Measurements from ENCODE around the gene NOL6. TPM values are rescaled to one million over a fixed set of nuclear protein-coding genes. Genes with fewer than 3 reads are reported as not detected.

NOL6 gene
- total RNA-seq, 4 donors from 2014 or later: 18.1 to 36.3 (median 29.1) TPM

GRCh38 chr9:33472881-33473615 lies 676 bp downstream of the NOL6 start:
- Histone ChIP-seq H3K27ac (peak overlapping the region; percentile 80 to 86 (median 80)), H3K4me1 (peaks cover 11 to 12% of the 10 kb centered on the region in 2 donors), H3K36me3 (peaks cover 0 to 43% of the 10 kb centered on the region in 2 donors), H3K27me3 (no peaks in the 10 kb centered on the region), H3K4me3 (peak overlapping the region; percentile 66 to 100 (median 84)), H3K9me3 (no peaks in the 10 kb centered on the region)
- in situ Hi-C loops (cut with MboI; ENCODE audit: low sequenced_read_pairs in 4 of 4) (loop anchor here in 2 of 4 donors (10.0 to 25.0 kb wide), 2 partner anchors 178 to 186 kb away; partner anchors contain the start of gene NFX1 (in 2 of the 2)), intact Hi-C loops (cut with DNase I; ENCODE audit: low total_unique reads) (no loop called here)
- no peak for ATAC-seq
- no peak for DNase-seq
- TF ChIP-seq CTCF (IDR thresholded peaks at IDR 0.05 in 4 of 5, conservative IDR thresholded peaks at IDR 0.05 in 1 of 5) (no peak), POLR2A (IDR thresholded peaks at IDR 0.05) (no peak)

- Histone ChIP-seq H3K27ac (no peak overlapping the region), H3K9me3 (no peaks in the 10 kb centered on the region), H3K4me1 (peaks cover 11 to 12% of the 10 kb centered on the region in 2 donors), H3K27me3 (no peaks in the 10 kb centered on the region), H3K36me3 (peaks cover 0 to 50% of the 10 kb centered on the region in 2 donors), H3K4me3 (peak overlapping the region in 1 of 4 donors; percentile 90)
- no peak for DNase-seq
- TF ChIP-seq POLR2A (IDR thresholded peaks at IDR 0.05) (no peak), CTCF (IDR thresholded peaks at IDR 0.05 in 4 of 5, conservative IDR thresholded peaks at IDR 0.05 in 1 of 5) (no peak)
- intact Hi-C loops (cut with DNase I; ENCODE audit: low total_unique reads): no loop called here
- in situ Hi-C loops (cut with MboI; ENCODE audit: low sequenced_read_pairs in 4 of 4): loop anchor here in 2 of 4 donors (10.0 to 25.0 kb wide), 2 partner anchors 178 to 185 kb away; partner anchors contain the start of gene NFX1 (in 2 of the 2)
- no peak for ATAC-seq
These were observed 1.4 kb downstream of the NOL6 start for GRCh38 chr9:33472171-33472880.

GRCh38 chr9:33471361-33471760 lies 2.4 kb downstream of the NOL6 start:
- no peak for TF ChIP-seq CTCF (IDR thresholded peaks at IDR 0.05 in 4 of 5, conservative IDR thresholded peaks at IDR 0.05 in 1 of 5)
- no peak for TF ChIP-seq POLR2A (IDR thresholded peaks at IDR 0.05)
- H3K9me3 ChIP-seq: no peaks in the 10 kb centered on the region
- ATAC-seq (no peak), DNase-seq (no peak)
- intact Hi-C loops (cut with DNase I; ENCODE audit: low total_unique reads): no loop called here
- no peak overlapping the region for H3K27ac ChIP-seq
- peaks cover 0 to 59% of the 10 kb centered on the region in 2 donors for H3K36me3 ChIP-seq
- peaks cover 11 to 12% of the 10 kb centered on the region in 2 donors for H3K4me1 ChIP-seq
- no peak overlapping the region for H3K4me3 ChIP-seq
- in situ Hi-C loops (cut with MboI; ENCODE audit: low sequenced_read_pairs in 4 of 4): loop anchor here in 2 of 4 donors (10.0 to 25.0 kb wide), 2 partner anchors 177 to 184 kb away; partner anchors contain the start of gene NFX1 (in 2 of the 2)
- H3K27me3 ChIP-seq: no peaks in the 10 kb centered on the region

- H3K36me3 ChIP-seq: peaks cover 2 to 74% of the 10 kb centered on the region in 2 donors
These were observed 3.8 kb downstream of the NOL6 start for GRCh38 chr9:33469891-33470290.

More at GRCh38 chr9:33469891-33470290, 3.8 kb downstream of the NOL6 start:
- Histone ChIP-seq H3K4me1 (peaks cover 11 to 12% of the 10 kb centered on the region in 2 donors), H3K4me3 (no peak overlapping the region), H3K9me3 (no peaks in the 10 kb centered on the region), H3K27ac (no peak overlapping the region), H3K27me3 (no peaks in the 10 kb centered on the region)
- in situ Hi-C loops (cut with MboI; ENCODE audit: low sequenced_read_pairs in 4 of 4): loop anchor here in 3 of 4 donors (10.0 to 25.0 kb wide), 3 partner anchors 95 to 183 kb away; partner anchors contain the start of gene NFX1 (in 2 of the 3)
- intact Hi-C loops (cut with DNase I; ENCODE audit: low total_unique reads): loop anchor here (5.0 kb wide), 2 partner anchors 63 to 183 kb away; no protein-coding TSS in a partner anchor
- no peak for ATAC-seq
- TF ChIP-seq CTCF (IDR thresholded peaks at IDR 0.05 in 4 of 5, conservative IDR thresholded peaks at IDR 0.05 in 1 of 5) (no peak), POLR2A (IDR thresholded peaks at IDR 0.05) (no peak)
- no peak for DNase-seq
